Suprapubic skin (tissue), 4 donors: Measurements from ENCODE around the gene ADAM29. TPM values are rescaled to one million over a fixed set of nuclear protein-coding genes. Genes with fewer than 3 reads are reported as not detected.
"Not testable (repeated sequence)": the region's sequence is repeated elsewhere in the genome, so short reads cannot be mapped to it uniquely, and the experiment has no call there.

ENCODE experiments used
- DNase-seq, 2 donors: peaks; one replicate each; pipeline ENCODE4 v3.0.0-alpha.2; 2019; ENCODE audit warnings: low spot score in 2 of 2
- H3K27ac ChIP-seq: fragments of 200-600 bp; sonication (generic); one replicate; pipeline ENCODE4 v1.5.1; 2019
- H3K27me3 ChIP-seq: fragments of 200-600 bp; sonication (generic); one replicate; pipeline ENCODE4 v1.5.1; 2019
- H3K36me3 ChIP-seq: fragments of 200-600 bp; sonication (generic); one replicate; pipeline ENCODE4 v1.5.1; 2019
- H3K4me1 ChIP-seq: fragments of 200-600 bp; sonication (generic); one replicate; pipeline ENCODE4 v1.5.1; 2019
- H3K4me3 ChIP-seq: fragments of 200-600 bp; sonication (generic); one replicate; pipeline ENCODE4 v1.5.1; 2019; ENCODE audit warnings: mild to moderate bottlenecking
- H3K9me3 ChIP-seq: fragments of 200-600 bp; sonication (generic); one replicate; pipeline ENCODE4 v1.5.1; 2019
- CTCF ChIP-seq, 2 donors: fragments of 200-600 bp in 1 of 2; fragments of 450-650 bp in 1 of 2; sonication (generic) in 1 of 2; IDR thresholded peaks; one replicate each; pipeline ENCODE4 v1.5.1; 2016 to 2019; ENCODE audit warnings: antibody characterized with exemption in 2 of 2, mild to moderate bottlenecking in 1 of 2, moderate library complexity in 1 of 2
- EP300 ChIP-seq: sonication (generic); formaldehyde crosslinking; IDR thresholded peaks from one replicate; pipeline ENCODE4 v1.6.1; 2017; ENCODE audit warnings: antibody characterized with exemption
- POLR2A ChIP-seq, 2 donors: fragments of 450-650 bp; IDR thresholded peaks; one replicate each; pipeline ENCODE4 v1.6.1; 2017; ENCODE audit warnings: antibody characterized with exemption in 2 of 2, mild to moderate bottlenecking in 2 of 2, moderate library complexity in 2 of 2
- POLR2AphosphoS5 ChIP-seq, 3 donors: sonication (generic); formaldehyde crosslinking; IDR thresholded peaks; one replicate each; pipeline ENCODE4 v1.6.1; 2017; ENCODE audit warnings: antibody characterized with exemption in 3 of 3
- WGBS: methylation state at CpG from one replicate; pipeline ENCODE4 v1.1.5; 2018; 5-methylcytosine and 5-hydroxymethylcytosine counted together
- total RNA-seq, 4 donors: library from RNA; depleted of rRNA; stranded (reverse); fragments of >200 nt; gene quantifications; one replicate each; pipeline ENCODE4 v1.1.0, GENCODE V29; 2016

The ADAM29 gene
- total RNA-seq, 4 donors from 2014 or later = not detected

DNA sequence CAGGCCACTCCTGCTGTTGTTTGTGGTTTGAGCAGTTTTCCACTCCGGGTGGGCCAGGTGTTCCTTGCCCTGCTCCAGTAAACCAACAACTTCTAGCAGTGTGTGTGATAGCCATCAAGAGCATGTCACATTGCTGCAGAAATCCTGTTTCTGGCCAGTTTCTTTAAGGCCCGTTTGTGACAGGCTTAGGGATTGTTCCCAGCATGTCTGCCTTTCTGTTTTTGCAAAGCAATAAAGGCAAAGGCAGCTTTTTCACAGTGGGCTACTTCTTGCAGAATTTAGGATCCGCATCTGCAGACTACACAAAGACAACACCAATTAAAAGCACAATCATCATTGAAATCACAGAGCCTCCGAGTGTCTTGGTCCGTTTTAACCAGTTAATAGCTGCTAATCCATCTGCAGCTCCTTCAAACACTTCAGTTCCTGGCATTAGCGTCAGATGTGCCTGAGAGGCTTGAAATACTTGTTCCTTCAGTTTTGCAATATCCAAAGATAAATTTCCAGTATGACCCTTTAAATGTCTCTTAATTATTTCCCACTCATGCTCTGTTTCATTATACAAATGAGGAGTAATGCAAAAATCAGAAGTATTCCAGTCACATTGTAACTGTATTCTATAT is 65.1 kb downstream of the ADAM29 start:
- WGBS = 48% methylated on average over 6 of the region's 6 CpGs
- TF ChIP-seq POLR2A (IDR thresholded peaks at IDR 0.05) (no peak), POLR2AphosphoS5 (IDR thresholded peaks at IDR 0.05) (no peak), EP300 (no peak), CTCF (IDR thresholded peaks at IDR 0.05) (no peak)
- no peak overlapping the region for H3K27ac ChIP-seq

GRCh38 chr4:174983870-174984269 is 65.7 kb downstream of the ADAM29 start:
- H3K9me3 ChIP-seq = peaks cover 17% of the 10 kb centered on the region
- H3K4me1 ChIP-seq, H3K36me3 ChIP-seq, H3K27ac ChIP-seq, DNase-seq, H3K4me3 ChIP-seq, H3K27me3 ChIP-seq: not testable (repeated sequence)
- WGBS = 68% methylated on average over 4 of the region's 5 CpGs

More for the DNA sequence above, 65.1 kb downstream of the ADAM29 start:
- DNase-seq = no peak
- Histone ChIP-seq H3K36me3 (no peaks in the 10 kb centered on the region), H3K4me3 (no peak overlapping the region), H3K4me1 (no peaks in the 10 kb centered on the region), H3K9me3 (peaks cover 17% of the 10 kb centered on the region), H3K27me3 (no peaks in the 10 kb centered on the region)

GRCh38 chr4:174989791-174990190 is 71.6 kb downstream of the ADAM29 start:
- Histone ChIP-seq H3K27ac (no peak overlapping the region), H3K4me3 (no peak overlapping the region), H3K36me3 (no peaks in the 10 kb centered on the region), H3K4me1 (no peaks in the 10 kb centered on the region), H3K27me3 (no peaks in the 10 kb centered on the region), H3K9me3 (peaks cover 12% of the 10 kb centered on the region)
- TF ChIP-seq POLR2AphosphoS5 (IDR thresholded peaks at IDR 0.05) (no peak), EP300 (no peak), CTCF (IDR thresholded peaks at IDR 0.05) (no peak), POLR2A (IDR thresholded peaks at IDR 0.05) (no peak)
- WGBS = 83% methylated on average over 8 of the region's 8 CpGs
- DNase-seq = no peak

- Histone ChIP-seq H3K36me3 (no peaks in the 10 kb centered on the region), H3K4me1 (no peaks in the 10 kb centered on the region), H3K9me3 (no peaks in the 10 kb centered on the region), H3K4me3 (no peak overlapping the region), H3K27ac (no peak overlapping the region), H3K27me3 (no peaks in the 10 kb centered on the region)
- no peak for DNase-seq
- no peak for TF ChIP-seq POLR2A (IDR thresholded peaks at IDR 0.05)
- no peak for TF ChIP-seq EP300
- no peak for TF ChIP-seq CTCF (IDR thresholded peaks at IDR 0.05)
- no peak for TF ChIP-seq POLR2AphosphoS5 (IDR thresholded peaks at IDR 0.05)
- WGBS = 80% methylated on average over 1 of the region's 1 CpG
These were observed 75.8 kb downstream of the ADAM29 start for GRCh38 chr4:174993916-174994315.

GRCh38 chr4:174996079-174996478 is 77.9 kb downstream of the ADAM29 start:
- no peaks in the 10 kb centered on the region for H3K36me3 ChIP-seq
- H3K4me3 ChIP-seq = no peak overlapping the region
- TF ChIP-seq CTCF (IDR thresholded peaks at IDR 0.05) (no peak), POLR2A (IDR thresholded peaks at IDR 0.05) (no peak), EP300 (no peak), POLR2AphosphoS5 (IDR thresholded peaks at IDR 0.05) (no peak)
- WGBS = 67% methylated on average over 1 of the region's 1 CpG
- no peaks in the 10 kb centered on the region for H3K27me3 ChIP-seq
- no peak overlapping the region for H3K27ac ChIP-seq
- H3K4me1 ChIP-seq = no peaks in the 10 kb centered on the region
- no peak for DNase-seq
- H3K9me3 ChIP-seq = no peaks in the 10 kb centered on the region

DNA sequence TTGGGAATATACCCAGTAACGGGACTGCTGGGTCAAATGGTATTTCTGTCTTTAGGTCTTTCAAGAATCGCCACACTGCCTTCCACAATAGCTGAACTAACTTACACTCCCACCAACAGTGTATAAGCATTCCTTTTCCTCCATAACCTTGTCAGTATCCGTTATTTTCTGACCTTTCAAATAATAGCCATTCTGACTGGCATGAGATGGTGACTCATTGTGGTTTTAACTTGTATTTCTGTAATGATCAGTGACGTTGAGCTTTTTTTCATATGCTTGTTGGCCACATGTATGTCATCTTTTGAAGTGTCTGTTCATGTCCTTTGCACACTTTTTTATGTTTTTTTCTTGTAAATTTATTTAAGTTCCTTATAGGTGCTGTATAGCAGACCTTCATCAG is 81.2 kb downstream of the ADAM29 start:
- H3K9me3 ChIP-seq = no peaks in the 10 kb centered on the region
- H3K27ac ChIP-seq = no peak overlapping the region
- no peak for DNase-seq
- no peaks in the 10 kb centered on the region for H3K4me1 ChIP-seq
- 73% methylated on average over 4 of the region's 4 CpGs for WGBS
- no peak overlapping the region for H3K4me3 ChIP-seq
- TF ChIP-seq EP300 (no peak), POLR2A (IDR thresholded peaks at IDR 0.05) (no peak), POLR2AphosphoS5 (IDR thresholded peaks at IDR 0.05) (no peak), CTCF (IDR thresholded peaks at IDR 0.05) (no peak)
- H3K27me3 ChIP-seq = no peaks in the 10 kb centered on the region
- H3K36me3 ChIP-seq = no peaks in the 10 kb centered on the region
